BLaER1 (cell line): ENCODE measurements around the gene PRTFDC1.

Source experiments
- H3K27ac ChIP-seq: shearing (Covaris generic); formaldehyde crosslinking; 2 replicates; pipeline ENCODE4 v1.8.1; 2022
- H3K27me3 ChIP-seq: shearing (Covaris generic); formaldehyde crosslinking; 2 replicates; pipeline ENCODE4 v1.8.1; 2022
- H3K36me3 ChIP-seq: shearing (Covaris generic); formaldehyde crosslinking; 2 replicates; pipeline ENCODE4 v1.8.1; 2022
- H3K4me1 ChIP-seq: shearing (Covaris generic); formaldehyde crosslinking; 2 replicates; pipeline ENCODE4 v1.8.1; 2022
- H3K4me2 ChIP-seq: shearing (Covaris generic); formaldehyde crosslinking; 2 replicates; pipeline ENCODE4 v1.8.1; 2022
- H3K4me3 ChIP-seq: shearing (Covaris generic); formaldehyde crosslinking; 2 replicates; pipeline ENCODE4 v1.8.1; 2022
- H3K9ac ChIP-seq: shearing (Covaris generic); formaldehyde crosslinking; 2 replicates; pipeline ENCODE4 v1.8.1; 2022
- H3K9me3 ChIP-seq: shearing (Covaris generic); formaldehyde crosslinking; 2 replicates; pipeline ENCODE4 v1.8.1; 2022
- H4K20me1 ChIP-seq: shearing (Covaris generic); formaldehyde crosslinking; 2 replicates; pipeline ENCODE4 v1.8.1; 2022
- Cebpa-rat ChIP-seq: shearing (Covaris generic); IDR thresholded peaks from 2 replicates; pipeline ENCODE4 v1.8.1; 2022

PRTFDC1 gene

GRCh38 chr10:24897326-24897926, 55.0 kb downstream of the PRTFDC1 start:
- Histone ChIP-seq H4K20me1 (no peaks in the 10 kb centered on the region), H3K27me3 (no peaks in the 10 kb centered on the region), H3K4me2 (no peak overlapping the region), H3K9me3 (no peaks in the 10 kb centered on the region), H3K36me3 (no peaks in the 10 kb centered on the region), H3K27ac (no peak overlapping the region), H3K4me3 (no peak overlapping the region), H3K9ac (no peak overlapping the region), H3K4me1 (0 out of 2 replicates have a peak, but pooled peaks cover 6% of the 10 kb centered on the region)
- no peak for TF ChIP-seq Cebpa-rat

DNA sequence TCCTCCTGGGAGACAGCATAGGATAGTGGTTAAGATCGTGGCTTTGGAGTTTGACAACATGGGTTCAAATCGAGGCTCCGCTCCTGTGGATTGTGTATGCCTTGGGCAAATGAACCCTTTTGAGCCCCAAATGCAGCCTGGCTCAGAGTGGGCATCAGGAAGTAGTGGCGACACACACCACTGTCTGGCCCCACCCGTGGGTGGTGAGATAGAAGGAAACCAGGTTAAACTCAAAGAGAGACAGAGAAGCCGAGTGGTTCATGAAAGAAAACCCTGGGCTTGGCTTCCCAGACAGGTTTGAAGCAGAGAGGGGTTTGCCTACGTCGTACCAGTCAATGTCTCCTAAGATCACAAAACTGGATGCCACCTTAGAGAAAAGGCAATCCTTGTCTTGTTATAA, 57.7 kb downstream of the PRTFDC1 start:
- Histone ChIP-seq H3K4me1 (0 out of 2 replicates have a peak, but pooled peaks cover 6% of the 10 kb centered on the region), H3K4me3 (no peak overlapping the region), H3K36me3 (no peaks in the 10 kb centered on the region), H3K9ac (no peak overlapping the region), H3K9me3 (no peaks in the 10 kb centered on the region), H3K27me3 (no peaks in the 10 kb centered on the region), H3K4me2 (no peak overlapping the region), H4K20me1 (no peaks in the 10 kb centered on the region), H3K27ac (no peak overlapping the region)
- TF ChIP-seq Cebpa-rat = no peak

GRCh38 chr10:24894309-24894708, 58.1 kb downstream of the PRTFDC1 start:
- H3K9me3 ChIP-seq = no peaks in the 10 kb centered on the region
- H3K36me3 ChIP-seq = no peaks in the 10 kb centered on the region
- no peak overlapping the region for H3K4me2 ChIP-seq
- no peak overlapping the region for H3K4me3 ChIP-seq
- H3K27ac ChIP-seq = no peak overlapping the region
- no peak overlapping the region for H3K9ac ChIP-seq
- no peaks in the 10 kb centered on the region for H3K27me3 ChIP-seq
- 0 out of 2 replicates have a peak, but pooled peaks cover 6% of the 10 kb centered on the region for H3K4me1 ChIP-seq
- no peaks in the 10 kb centered on the region for H4K20me1 ChIP-seq
- no peak for TF ChIP-seq Cebpa-rat

DNA sequence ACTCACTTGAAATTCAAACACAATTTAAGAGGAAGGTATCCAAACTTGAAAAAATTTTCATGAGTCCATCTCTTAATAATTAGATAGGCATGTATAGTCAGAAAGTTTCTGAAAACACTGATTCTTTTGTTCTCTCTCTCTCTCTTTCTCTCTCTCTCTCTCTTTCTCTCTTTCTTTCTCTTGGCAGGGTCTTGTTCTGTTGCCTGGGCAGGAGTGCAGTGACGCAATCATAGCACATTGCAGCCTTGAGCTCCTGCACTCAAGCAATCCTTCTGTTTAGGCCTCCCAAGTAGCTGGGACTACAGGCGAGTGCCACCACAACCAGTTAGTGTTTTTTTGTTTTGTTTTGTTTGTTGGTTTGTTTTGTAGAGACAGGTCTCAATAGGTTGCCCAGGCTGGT, 59.3 kb downstream of the PRTFDC1 start:
- Histone ChIP-seq H3K4me2 (no peak overlapping the region), H3K9me3 (no peaks in the 10 kb centered on the region), H3K4me1 (0 out of 2 replicates have a peak, but pooled peaks cover 6% of the 10 kb centered on the region), H3K36me3 (no peaks in the 10 kb centered on the region), H3K27ac (no peak overlapping the region), H4K20me1 (no peaks in the 10 kb centered on the region), H3K9ac (no peak overlapping the region), H3K27me3 (no peaks in the 10 kb centered on the region), H3K4me3 (no peak overlapping the region)
- TF ChIP-seq Cebpa-rat = no peak

DNA sequence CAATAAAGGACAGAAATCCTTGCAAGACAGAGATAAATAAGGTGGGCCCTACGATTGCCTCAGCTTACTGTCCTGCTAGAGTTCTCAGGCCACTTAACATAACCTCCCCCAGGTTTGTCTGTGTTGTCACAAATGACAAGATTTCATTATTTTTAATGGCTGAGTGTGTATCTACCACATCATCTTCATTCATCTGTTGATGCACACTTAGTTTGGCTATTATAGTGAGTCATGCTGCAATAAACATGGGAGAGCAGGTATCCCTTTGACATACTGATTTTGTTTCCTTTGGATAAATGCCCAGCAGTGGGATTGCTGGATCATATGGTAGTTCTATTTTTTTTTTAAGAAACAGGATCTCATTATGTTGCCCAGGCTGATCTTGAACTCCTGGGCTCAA, 60.6 kb downstream of the PRTFDC1 start:
- H3K9ac ChIP-seq = no peak overlapping the region
- H4K20me1 ChIP-seq = no peaks in the 10 kb centered on the region
- no peak overlapping the region for H3K4me2 ChIP-seq
- no peaks in the 10 kb centered on the region for H3K9me3 ChIP-seq
- no peaks in the 10 kb centered on the region for H3K27me3 ChIP-seq
- 0 out of 2 replicates have a peak, but pooled peaks cover 6% of the 10 kb centered on the region for H3K4me1 ChIP-seq
- H3K27ac ChIP-seq = no peak overlapping the region
- no peak overlapping the region for H3K4me3 ChIP-seq
- H3K36me3 ChIP-seq = no peaks in the 10 kb centered on the region
- TF ChIP-seq Cebpa-rat = no peak

- Histone ChIP-seq H3K27me3 (no peaks in the 10 kb centered on the region), H3K36me3 (no peaks in the 10 kb centered on the region), H3K9ac (no peak overlapping the region), H3K4me2 (no peak overlapping the region), H4K20me1 (no peaks in the 10 kb centered on the region), H3K4me1 (0 out of 2 replicates have a peak, but pooled peaks cover 6% of the 10 kb centered on the region), H3K4me3 (no peak overlapping the region), H3K27ac (no peak overlapping the region), H3K9me3 (peaks cover 5% of the 10 kb centered on the region; the same call in 1 of the 2 replicates)
- no peak for TF ChIP-seq Cebpa-rat
Measured at GRCh38 chr10:24889639-24890038, 62.8 kb downstream of the PRTFDC1 start.

- Histone ChIP-seq H3K4me2 (no peak overlapping the region), H3K27ac (no peak overlapping the region), H3K4me1 (no peaks in the 10 kb centered on the region; the same call in 1 of the 2 replicates)
Measured at GRCh38 chr10:24887855-24888231, 64.6 kb downstream of the PRTFDC1 start.

DNA sequence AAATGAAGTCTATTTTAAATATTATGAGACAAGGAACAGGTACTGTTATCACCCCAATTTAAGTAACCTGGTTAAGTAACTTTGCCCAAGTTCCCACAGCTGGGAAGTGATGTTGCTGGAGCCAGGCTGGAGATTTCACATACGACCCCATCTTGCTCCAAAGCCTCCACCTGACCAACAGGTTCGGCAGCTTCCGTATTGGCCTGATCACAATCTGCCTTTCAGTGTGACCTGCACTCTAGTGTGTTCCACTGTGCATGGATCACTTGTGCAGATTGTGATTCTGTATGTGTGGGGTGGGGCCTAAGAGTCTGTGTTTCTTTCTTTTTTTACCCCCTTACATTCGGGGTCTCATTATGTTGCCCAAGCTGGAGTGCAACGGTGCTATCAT, 66.1 kb downstream of the PRTFDC1 start:
- H3K27ac ChIP-seq = no peak overlapping the region
- H3K4me2 ChIP-seq = no peak overlapping the region
- peaks cover 8% of the 10 kb centered on the region for H3K4me1 ChIP-seq
- no peaks in the 10 kb centered on the region for H4K20me1 ChIP-seq
- no peaks in the 10 kb centered on the region for H3K36me3 ChIP-seq
- H3K9ac ChIP-seq = no peak overlapping the region
- peaks cover 5% of the 10 kb centered on the region; the same call in 1 of the 2 replicates for H3K9me3 ChIP-seq
- H3K4me3 ChIP-seq = no peak overlapping the region
- TF ChIP-seq Cebpa-rat = no peak
- no peaks in the 10 kb centered on the region for H3K27me3 ChIP-seq

More at GRCh38 chr10:24887855-24888231, 64.6 kb downstream of the PRTFDC1 start:
- peaks cover 5% of the 10 kb centered on the region; the same call in 1 of the 2 replicates for H3K9me3 ChIP-seq
- no peaks in the 10 kb centered on the region for H3K36me3 ChIP-seq
- no peak overlapping the region for H3K9ac ChIP-seq
- no peaks in the 10 kb centered on the region for H4K20me1 ChIP-seq
- H3K4me3 ChIP-seq = no peak overlapping the region
- no peaks in the 10 kb centered on the region for H3K27me3 ChIP-seq
- no peak for TF ChIP-seq Cebpa-rat

DNA sequence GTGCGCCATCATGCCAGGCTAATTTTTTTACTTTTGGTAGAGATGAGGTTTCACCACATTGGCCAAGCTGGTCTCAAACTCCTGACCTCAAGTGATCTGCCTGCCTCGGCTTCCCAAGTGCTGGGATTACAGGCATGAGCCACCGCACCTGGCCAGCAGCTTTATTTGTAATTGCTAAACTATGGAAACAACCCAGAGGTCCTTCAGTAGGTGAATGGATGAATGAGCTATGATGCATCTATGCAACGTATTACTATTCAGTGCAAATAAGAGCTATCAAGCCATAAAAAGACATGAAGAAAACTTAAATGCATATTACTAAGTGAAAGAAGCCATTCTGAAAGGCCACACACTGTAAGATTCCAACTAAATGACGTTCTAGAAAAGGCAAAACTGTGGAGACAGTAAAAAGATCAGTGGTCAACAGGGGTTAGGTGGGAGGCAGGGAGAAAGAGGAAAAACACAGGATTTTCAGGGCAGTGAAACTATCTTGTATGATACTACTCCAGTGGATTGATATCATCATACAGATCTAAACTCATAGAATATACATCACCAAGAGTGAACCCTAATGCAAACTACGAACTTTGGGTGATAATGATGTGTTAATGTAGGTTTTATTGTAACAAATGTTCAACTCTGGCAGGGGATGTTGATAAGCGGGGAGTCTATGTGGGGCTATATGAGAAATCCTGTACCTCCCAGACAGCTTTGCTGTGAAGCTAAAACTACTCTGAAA, 66.7 kb downstream of the PRTFDC1 start:
- peaks cover 5% of the 10 kb centered on the region; the same call in 1 of the 2 replicates for H3K9me3 ChIP-seq
- no peak overlapping the region for H3K27ac ChIP-seq
- no peaks in the 10 kb centered on the region for H3K36me3 ChIP-seq
- no peaks in the 10 kb centered on the region for H3K27me3 ChIP-seq
- H3K4me3 ChIP-seq = no peak overlapping the region
- TF ChIP-seq Cebpa-rat = no peak
- no peaks in the 10 kb centered on the region for H4K20me1 ChIP-seq
- no peak overlapping the region for H3K9ac ChIP-seq
- peaks cover 8% of the 10 kb centered on the region for H3K4me1 ChIP-seq
- H3K4me2 ChIP-seq = no peak overlapping the region

- H3K9me3 ChIP-seq = peaks cover 5% of the 10 kb centered on the region; the same call in 1 of the 2 replicates
- no peak overlapping the region for H3K4me2 ChIP-seq
- peaks cover 8% of the 10 kb centered on the region for H3K4me1 ChIP-seq
- TF ChIP-seq Cebpa-rat = no peak
- no peaks in the 10 kb centered on the region for H4K20me1 ChIP-seq
- no peaks in the 10 kb centered on the region for H3K27me3 ChIP-seq
- no peak overlapping the region for H3K9ac ChIP-seq
- H3K36me3 ChIP-seq = no peaks in the 10 kb centered on the region
- H3K4me3 ChIP-seq = no peak overlapping the region
- no peak overlapping the region for H3K27ac ChIP-seq
Measured at GRCh38 chr10:24884793-24885192, 67.6 kb downstream of the PRTFDC1 start.
